GM12801 (cell line): ENCODE results near the gene BOC.

Source experiments
- TF ChIP-seq, protein P1 (sequence below): IDR thresholded peaks from one replicate; pipeline ENCODE4 v1.5.1; 2011; ENCODE audit warnings: control low read depth; ENCODE audit not compliant: insufficient read length; ENCODE audit errors: extremely low read depth

Gene BOC

GRCh38 chr3:113247675-113248458 is 36.5 kb downstream of the BOC start:
- TF ChIP-seq, protein P1, sequence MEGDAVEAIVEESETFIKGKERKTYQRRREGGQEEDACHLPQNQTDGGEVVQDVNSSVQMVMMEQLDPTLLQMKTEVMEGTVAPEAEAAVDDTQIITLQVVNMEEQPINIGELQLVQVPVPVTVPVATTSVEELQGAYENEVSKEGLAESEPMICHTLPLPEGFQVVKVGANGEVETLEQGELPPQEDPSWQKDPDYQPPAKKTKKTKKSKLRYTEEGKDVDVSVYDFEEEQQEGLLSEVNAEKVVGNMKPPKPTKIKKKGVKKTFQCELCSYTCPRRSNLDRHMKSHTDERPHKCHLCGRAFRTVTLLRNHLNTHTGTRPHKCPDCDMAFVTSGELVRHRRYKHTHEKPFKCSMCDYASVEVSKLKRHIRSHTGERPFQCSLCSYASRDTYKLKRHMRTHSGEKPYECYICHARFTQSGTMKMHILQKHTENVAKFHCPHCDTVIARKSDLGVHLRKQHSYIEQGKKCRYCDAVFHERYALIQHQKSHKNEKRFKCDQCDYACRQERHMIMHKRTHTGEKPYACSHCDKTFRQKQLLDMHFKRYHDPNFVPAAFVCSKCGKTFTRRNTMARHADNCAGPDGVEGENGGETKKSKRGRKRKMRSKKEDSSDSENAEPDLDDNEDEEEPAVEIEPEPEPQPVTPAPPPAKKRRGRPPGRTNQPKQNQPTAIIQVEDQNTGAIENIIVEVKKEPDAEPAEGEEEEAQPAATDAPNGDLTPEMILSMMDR, result no peak

- TF ChIP-seq, protein P1, result no peak
Observed at GRCh38 chr3:113249111-113249510, 37.8 kb downstream of the BOC start.

GRCh38 chr3:113249601-113250000 is 38.2 kb downstream of the BOC start:
- TF ChIP-seq, protein P1, result no peak

- TF ChIP-seq, protein P1, result no peak
Observed at GRCh38 chr3:113250566-113250965, 39.2 kb downstream of the BOC start.

- TF ChIP-seq, protein P1, result no peak
Observed at GRCh38 chr3:113251817-113252216, 40.5 kb downstream of the BOC start.

GRCh38 chr3:113252553-113252952 is 41.2 kb downstream of the BOC start:
- TF ChIP-seq, protein P1, result no peak

GRCh38 chr3:113253702-113254101 is 42.3 kb downstream of the BOC start:
- TF ChIP-seq, protein P1, result no peak
